HL-60 (cell line): ENCODE measurements around the gene LNPK.

Experiments
- DNase-seq, 2 experiments: peaks; one replicate each; pipeline ENCODE4 v3.0.0-alpha.2; 2010 to 2020; ENCODE audit warnings: low read depth in 1 of 2, low spot score in 1 of 2
- H3K27ac ChIP-seq: fragments of 250-450 bp; sonication (Bioruptor Pico); replicated peaks from 2 replicates; pipeline ENCODE4 v1.5.1; 2020; ENCODE audit warnings: mild to moderate bottlenecking, moderate library complexity
- H3K27me3 ChIP-seq: fragments of 250-450 bp; sonication (Bioruptor Pico); 2 replicates; pipeline ENCODE4 v1.5.1; 2021; ENCODE audit warnings: mild to moderate bottlenecking, moderate library complexity; ENCODE audit not compliant: insufficient read depth, poor library complexity, severe bottlenecking
- H3K4me3 ChIP-seq: replicated peaks from 2 replicates; pipeline ENCODE4 v1.5.1; 2011; ENCODE audit warnings: mild to moderate bottlenecking, control low read depth, low read length; ENCODE audit not compliant: insufficient read depth
- CTCF ChIP-seq: IDR thresholded peaks from one replicate; pipeline ENCODE4 v1.5.1; 2011; ENCODE audit warnings: low read length, control low read depth, inconsistent platforms; ENCODE audit not compliant: insufficient read depth
- GABPA ChIP-seq: IDR thresholded peaks from 2 replicates; pipeline ENCODE4 v1.6.1; 2012; ENCODE audit warnings: low read depth
- POLR2AphosphoS5 ChIP-seq: IDR thresholded peaks from 2 replicates; pipeline ENCODE4 v1.6.1; 2012; ENCODE audit warnings: low read depth
- REST ChIP-seq: IDR thresholded peaks from 2 replicates; pipeline ENCODE4 v1.6.1; 2012; ENCODE audit warnings: low read depth; ENCODE audit not compliant: insufficient replicate concordance
- SPI1 ChIP-seq: IDR thresholded peaks from 2 replicates; pipeline ENCODE4 v1.6.1; 2012; ENCODE audit warnings: low read depth, mild to moderate bottlenecking, borderline replicate concordance

LNPK gene

GRCh38 chr2:175950512-175950911, 51.6 kb downstream of the LNPK start:
- Histone ChIP-seq H3K4me3 (no peak overlapping the region), H3K27me3 (no peaks in the 10 kb centered on the region), H3K27ac (no peak overlapping the region)
- no peak for TF ChIP-seq SPI1
- no peak for TF ChIP-seq GABPA
- TF ChIP-seq REST = no peak
- TF ChIP-seq CTCF = no peak
- no peak for TF ChIP-seq POLR2AphosphoS5
- DNase-seq = no peak

GRCh38 chr2:175948191-175948590, 53.9 kb downstream of the LNPK start:
- TF ChIP-seq REST (no peak), POLR2AphosphoS5 (no peak), CTCF (no peak), SPI1 (no peak), GABPA (no peak)
- Histone ChIP-seq H3K27ac (no peak overlapping the region), H3K4me3 (no peak overlapping the region), H3K27me3 (no peaks in the 10 kb centered on the region)
- DNase-seq = no peak

GRCh38 chr2:175947073-175947472, 55.0 kb downstream of the LNPK start:
- H3K27me3 ChIP-seq = no peaks in the 10 kb centered on the region
- no peak overlapping the region for H3K27ac ChIP-seq
- no peak overlapping the region for H3K4me3 ChIP-seq
- DNase-seq = no peak
- TF ChIP-seq SPI1 (no peak), POLR2AphosphoS5 (no peak), REST (no peak), GABPA (no peak), CTCF (no peak)
